Measurements from ENCODE around the gene ADCY2.

The ADCY2 gene

GRCh38 chr5:7673658-7674057 is 277.7 kb downstream of the ADCY2 start:
- no peak for DNase-seq

GRCh38 chr5:7676455-7676854 is 280.5 kb downstream of the ADCY2 start:
- DNase-seq = no peak

- no peak for DNase-seq
These were observed 282.1 kb downstream of the ADCY2 start for GRCh38 chr5:7678030-7678429.

GRCh38 chr5:7679663-7680062 is 283.7 kb downstream of the ADCY2 start:
- no peak for DNase-seq

GRCh38 chr5:7680260-7680659 is 284.3 kb downstream of the ADCY2 start:
- DNase-seq = no peak

- DNase-seq = no peak
These were observed 286.4 kb downstream of the ADCY2 start for GRCh38 chr5:7682379-7682778.

GRCh38 chr5:7683753-7684152 is 287.8 kb downstream of the ADCY2 start:
- no peak for DNase-seq

- DNase-seq = no peak
These were observed 288.9 kb downstream of the ADCY2 start for GRCh38 chr5:7684826-7685225.

- DNase-seq = no peak
These were observed 290.9 kb downstream of the ADCY2 start for GRCh38 chr5:7686794-7687193.

GRCh38 chr5:7690557-7690956 is 294.6 kb downstream of the ADCY2 start:
- no peak for DNase-seq

- DNase-seq = no peak
These were observed 309.3 kb downstream of the ADCY2 start for GRCh38 chr5:7705261-7705660.

- no peak for DNase-seq
These were observed 309.8 kb downstream of the ADCY2 start for GRCh38 chr5:7705736-7706135.

GRCh38 chr5:7706256-7706655 is 310.3 kb downstream of the ADCY2 start:
- no peak for DNase-seq

GRCh38 chr5:7714119-7714518 is 318.2 kb downstream of the ADCY2 start:
- DNase-seq = no peak

GRCh38 chr5:7714697-7715096 is 318.8 kb downstream of the ADCY2 start:
- DNase-seq = no peak

GRCh38 chr5:7717691-7718090 is 321.8 kb downstream of the ADCY2 start:
- no peak for DNase-seq

GRCh38 chr5:7728076-7728475 is 332.1 kb downstream of the ADCY2 start:
- DNase-seq = no peak

- DNase-seq = no peak
These were observed 345.6 kb downstream of the ADCY2 start for GRCh38 chr5:7741415-7742065.

- DNase-seq = no peak
These were observed 346.3 kb downstream of the ADCY2 start for GRCh38 chr5:7742241-7742656.

GRCh38 chr5:7745882-7746610 is 350.1 kb downstream of the ADCY2 start:
- peak; percentile 80 for DNase-seq

GRCh38 chr5:7747728-7748127 is 351.8 kb downstream of the ADCY2 start:
- DNase-seq = no peak

- no peak for DNase-seq
These were observed 353.7 kb downstream of the ADCY2 start for GRCh38 chr5:7749626-7750025.

- no peak for DNase-seq
These were observed 355.9 kb downstream of the ADCY2 start for GRCh38 chr5:7751874-7752273.

GRCh38 chr5:7753181-7753580 is 357.2 kb downstream of the ADCY2 start:
- DNase-seq = no peak

- no peak for DNase-seq
These were observed 357.7 kb downstream of the ADCY2 start for GRCh38 chr5:7753596-7753995.

All from NCI-H1436 (cell line).